Measurements from ENCODE around the gene NEK1.

- TF ChIP-seq CTCF (IDR thresholded peaks at IDR 0.05; ENCODE audit: insufficient read depth, low read length, poor library complexity, severe bottlenecking) (no peak), EZH2phosphoT487 (conservative IDR thresholded peaks at IDR 0.05; ENCODE audit: low read length) (no peak)
These were observed 46.8 kb upstream of the NEK1 start for GRCh38 chr4:169658975-169659715.
